NCI-H1694 (cell line): Measurements from ENCODE around the gene TNNT1.
A peak's percentile ranks its signal among the peaks of the same experiment; 100 is the strongest.
"Not testable (repeated sequence)": the region's sequence is repeated elsewhere in the genome, so short reads cannot be mapped to it uniquely, and the experiment has no call there.

Source experiments
- DNase-seq: peaks from one replicate; lab custom pipeline; 2025; lab: John Stamatoyannopoulos, UW

The TNNT1 gene

GRCh38 chr19:55169136-55169535 lies 20.1 kb upstream of the TNNT1 start:
- no peak for DNase-seq

- DNase-seq, result peak; percentile 97
Observed at GRCh38 chr19:55166530-55167268, 17.7 kb upstream of the TNNT1 start, which contains the start of gene DNAAF3. Gene DNAAF3, minus strand, starts transcription at chr19:55166613. Its CDS starts 200 bp downstream, at chr19:55166413.

GRCh38 chr19:55165952-55166529 lies 17.0 kb upstream of the TNNT1 start:
- DNase-seq, result peak; percentile 93

- no peak for DNase-seq
Observed at GRCh38 chr19:55161571-55162322, 12.7 kb upstream of the TNNT1 start.

GRCh38 chr19:55160986-55161365 lies 12.0 kb upstream of the TNNT1 start:
- no peak for DNase-seq

GRCh38 chr19:55160128-55160985 lies 11.4 kb upstream of the TNNT1 start:
- peak; percentile 72 for DNase-seq

GRCh38 chr19:55158848-55159749 lies 10.1 kb upstream of the TNNT1 start:
- DNase-seq, result no peak

GRCh38 chr19:55158423-55158822 lies 9.4 kb upstream of the TNNT1 start:
- no peak for DNase-seq

- DNase-seq, result no peak
Observed at GRCh38 chr19:55157064-55157908, 8.3 kb upstream of the TNNT1 start, which contains the start of gene TNNI3. Gene TNNI3, minus strand, starts transcription at chr19:55157732. Its CDS starts 143 bp downstream, at chr19:55157589.

- no peak for DNase-seq
Observed at GRCh38 chr19:55156202-55157063, 7.4 kb upstream of the TNNT1 start.

- DNase-seq, result not testable (repeated sequence)
Observed at GRCh38 chr19:55155784-55156183, 6.8 kb upstream of the TNNT1 start.

- DNase-seq, result no peak
Observed at GRCh38 chr19:55153652-55154264, 4.8 kb upstream of the TNNT1 start.

- DNase-seq, result no peak
Observed at GRCh38 chr19:55152017-55152416, 3.0 kb upstream of the TNNT1 start.

GRCh38 chr19:55147545-55148251 lies 1.3 kb downstream of the TNNT1 start:
- no peak for DNase-seq

GRCh38 chr19:55146705-55147273 lies 2.2 kb downstream of the TNNT1 start:
- peak; percentile 60 for DNase-seq

- peak; percentile 44 for DNase-seq
Observed at GRCh38 chr19:55146078-55146704, 2.8 kb downstream of the TNNT1 start.

GRCh38 chr19:55145232-55145631 lies 3.8 kb downstream of the TNNT1 start:
- DNase-seq, result no peak
